IPS-NIHi7 (cell line): ENCODE measurements around the gene CCDC9.
"Not testable (repeated sequence)": the region's sequence is repeated elsewhere in the genome, so short reads cannot be mapped to it uniquely, and the experiment has no call there.

Source experiments
- DNase-seq: peaks from one replicate; pipeline ENCODE4 v3.0.0; 2012; ENCODE audit warnings: mixed read lengths; ENCODE audit errors: extremely low spot score

The CCDC9 gene

GRCh38 chr19:47300867-47301266, 44.5 kb downstream of the CCDC9 start:
- not testable (repeated sequence) for DNase-seq

- no peak for DNase-seq
These were observed 45.9 kb downstream of the CCDC9 start for GRCh38 chr19:47302249-47302648.

GRCh38 chr19:47303966-47304365, 47.6 kb downstream of the CCDC9 start:
- DNase-seq = no peak

GRCh38 chr19:47305309-47305751, 49.0 kb downstream of the CCDC9 start:
- DNase-seq = peak; percentile 87

- no peak for DNase-seq
These were observed 50.0 kb downstream of the CCDC9 start for GRCh38 chr19:47306303-47306702.

GRCh38 chr19:47309038-47309437, 52.7 kb downstream of the CCDC9 start:
- DNase-seq = no peak

GRCh38 chr19:47309608-47310007, 53.3 kb downstream of the CCDC9 start, which contains the start of gene C5AR1:
C5AR1 (plus strand) TSS chr19:47309861; CDS start chr19:47309896, 35 bp downstream.
- DNase-seq = no peak

- no peak for DNase-seq
These were observed 54.0 kb downstream of the CCDC9 start for GRCh38 chr19:47310323-47310722.

GRCh38 chr19:47310819-47311218, 54.5 kb downstream of the CCDC9 start:
- DNase-seq = no peak

- no peak for DNase-seq
These were observed 56.2 kb downstream of the CCDC9 start for GRCh38 chr19:47312366-47313006.

GRCh38 chr19:47313754-47314295, 57.5 kb downstream of the CCDC9 start:
- DNase-seq = no peak

GRCh38 chr19:47315125-47315821, 58.9 kb downstream of the CCDC9 start:
- peak; percentile 63 for DNase-seq

- no peak for DNase-seq
These were observed 60.2 kb downstream of the CCDC9 start for GRCh38 chr19:47316513-47316912.

GRCh38 chr19:47319923-47320871, 63.9 kb downstream of the CCDC9 start:
- no peak for DNase-seq
